Fibroblast of villous mesenchyme (primary cell): Measurements from ENCODE around the gene HOXA4. TPM values are rescaled to one million over a fixed set of nuclear protein-coding genes. Genes with fewer than 3 reads are reported as not detected.

ENCODE experiments used
- DNase-seq: peaks from one replicate; pipeline ENCODE4 v3.0.0-alpha.2; 2010; ENCODE audit warnings: low read depth
- H3K4me3 ChIP-seq: 2 replicates; pipeline ENCODE4 v1.5.1; 2011; ENCODE audit warnings: low read depth, mild to moderate bottlenecking, low read length
- CTCF ChIP-seq: IDR thresholded peaks from 2 replicates; pipeline ENCODE4 v1.5.1; 2012; ENCODE audit warnings: low read depth, mild to moderate bottlenecking, low read length; ENCODE audit not compliant: insufficient read depth
- total RNA-seq: library from RNA; depleted of rRNA; stranded (reverse); fragments of >200 nt; gene quantifications from 2 replicates; pipeline ENCODE4 v1.2.3, GENCODE V29; 2012

The HOXA4 gene
- total RNA-seq, 1 donor: 1.3 TPM

- H3K4me3 ChIP-seq: peak overlapping the region; percentile 38
- no peak for TF ChIP-seq CTCF
- DNase-seq: peak; percentile 86
These were observed 17.3 kb downstream of the HOXA4 start for GRCh38 chr7:27112955-27113949.

GRCh38 chr7:27112361-27112760 is 18.2 kb downstream of the HOXA4 start:
- no peak overlapping the region for H3K4me3 ChIP-seq
- no peak for TF ChIP-seq CTCF
- DNase-seq: no peak

DNA sequence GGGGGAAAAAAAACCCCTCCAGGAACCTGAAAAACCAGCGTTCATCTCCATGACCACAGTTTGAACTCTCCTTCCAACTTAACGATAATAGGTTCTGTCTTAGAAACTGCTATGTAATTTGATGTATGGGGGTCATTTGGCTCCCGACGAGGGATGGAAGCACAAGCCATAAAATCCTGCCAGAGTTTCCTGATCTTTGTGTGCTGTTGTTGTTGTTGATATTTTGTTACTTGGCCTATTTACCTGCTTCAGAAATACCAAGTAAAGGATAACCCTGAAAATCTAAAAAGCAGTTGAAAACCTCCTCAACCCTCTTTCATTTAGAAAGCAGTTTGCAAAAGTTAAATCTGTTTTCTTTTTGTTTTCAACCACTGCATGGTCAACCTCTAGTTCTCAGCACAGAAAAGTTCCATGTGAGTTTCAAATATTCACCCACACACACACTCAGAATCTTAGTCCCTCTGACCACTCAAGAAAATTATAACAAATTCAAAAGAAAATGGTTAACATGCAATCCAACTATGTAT is 18.7 kb downstream of the HOXA4 start:
- no peak for DNase-seq
- no peak overlapping the region for H3K4me3 ChIP-seq
- TF ChIP-seq CTCF: no peak

- no peak for TF ChIP-seq CTCF
- no peak overlapping the region for H3K4me3 ChIP-seq
- DNase-seq: peak; percentile 65
These were observed 19.4 kb downstream of the HOXA4 start for GRCh38 chr7:27111042-27111750.

- H3K4me3 ChIP-seq: no peak overlapping the region
- no peak for TF ChIP-seq CTCF
- DNase-seq: peak; percentile 87
These were observed 20.1 kb downstream of the HOXA4 start for GRCh38 chr7:27110186-27111031.

DNA sequence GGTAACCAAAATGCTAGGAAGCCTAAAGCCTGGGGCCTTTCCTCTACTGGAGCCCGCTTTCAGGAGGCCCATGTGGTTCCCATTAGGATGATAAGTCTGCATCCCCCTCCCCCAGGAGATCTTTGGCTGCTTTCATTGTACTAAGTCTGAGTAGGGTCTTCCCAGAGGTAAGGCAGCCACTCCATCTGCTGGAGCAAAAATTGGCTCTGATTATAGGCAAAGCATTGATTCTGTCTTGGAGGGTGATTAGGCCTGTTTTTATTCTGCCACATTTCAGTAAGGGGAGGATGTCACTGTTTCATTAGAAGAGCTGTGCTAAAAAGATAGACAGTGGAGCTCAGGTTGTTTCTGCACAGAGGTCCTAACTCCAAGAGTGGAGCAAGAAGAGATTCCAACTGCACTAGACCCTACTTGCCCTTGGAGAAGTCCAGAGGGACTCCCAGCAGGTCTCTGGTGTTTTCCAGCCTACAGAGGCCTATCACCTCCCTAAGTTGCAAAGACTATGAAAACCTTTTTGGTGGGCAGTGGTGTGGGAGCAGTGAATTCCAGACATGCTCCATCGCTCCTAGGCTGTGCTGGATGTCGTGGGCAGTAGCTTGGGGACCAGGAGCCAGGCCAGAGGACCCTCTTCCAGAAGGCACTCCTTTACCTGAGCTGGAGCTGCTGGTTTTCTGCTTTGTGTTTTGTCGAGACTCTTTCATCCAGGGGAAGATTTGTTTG is 20.9 kb downstream of the HOXA4 start:
- no peak for TF ChIP-seq CTCF
- DNase-seq: no peak

More for the DNA sequence above, 20.9 kb downstream of the HOXA4 start:
- H3K4me3 ChIP-seq: no peak overlapping the region
